ENCODE measurements around the gene ALG9.

Gene ALG9

DNA sequence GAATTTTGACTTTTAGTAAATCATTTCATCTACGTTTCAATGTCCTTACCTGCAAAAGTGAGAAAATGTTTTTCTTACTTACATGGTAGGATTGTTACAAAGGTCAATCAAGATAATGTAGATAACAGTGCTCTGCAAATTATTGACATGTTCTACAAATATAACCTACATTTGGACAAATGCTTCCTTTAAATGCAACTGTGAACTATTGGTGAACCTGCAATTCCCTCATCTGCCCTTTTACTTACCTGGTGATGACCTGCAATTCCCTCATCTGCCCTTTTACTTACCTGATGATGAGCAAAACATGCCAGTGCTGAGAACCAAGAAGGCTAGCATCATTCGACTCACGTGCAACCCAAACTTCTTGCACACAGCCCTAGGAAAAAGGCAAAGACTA, 11.1 kb downstream of the ALG9 start:
- no peak for DNase-seq (ENCODE audit: low read depth in 2 of 2)
- TF ChIP-seq, protein P1, sequence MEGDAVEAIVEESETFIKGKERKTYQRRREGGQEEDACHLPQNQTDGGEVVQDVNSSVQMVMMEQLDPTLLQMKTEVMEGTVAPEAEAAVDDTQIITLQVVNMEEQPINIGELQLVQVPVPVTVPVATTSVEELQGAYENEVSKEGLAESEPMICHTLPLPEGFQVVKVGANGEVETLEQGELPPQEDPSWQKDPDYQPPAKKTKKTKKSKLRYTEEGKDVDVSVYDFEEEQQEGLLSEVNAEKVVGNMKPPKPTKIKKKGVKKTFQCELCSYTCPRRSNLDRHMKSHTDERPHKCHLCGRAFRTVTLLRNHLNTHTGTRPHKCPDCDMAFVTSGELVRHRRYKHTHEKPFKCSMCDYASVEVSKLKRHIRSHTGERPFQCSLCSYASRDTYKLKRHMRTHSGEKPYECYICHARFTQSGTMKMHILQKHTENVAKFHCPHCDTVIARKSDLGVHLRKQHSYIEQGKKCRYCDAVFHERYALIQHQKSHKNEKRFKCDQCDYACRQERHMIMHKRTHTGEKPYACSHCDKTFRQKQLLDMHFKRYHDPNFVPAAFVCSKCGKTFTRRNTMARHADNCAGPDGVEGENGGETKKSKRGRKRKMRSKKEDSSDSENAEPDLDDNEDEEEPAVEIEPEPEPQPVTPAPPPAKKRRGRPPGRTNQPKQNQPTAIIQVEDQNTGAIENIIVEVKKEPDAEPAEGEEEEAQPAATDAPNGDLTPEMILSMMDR (IDR thresholded peaks at IDR 0.05; ENCODE audit: low read depth, low read length), result no peak
- H3K4me3 ChIP-seq (replicated peaks in 1 of 2; ENCODE audit: low read depth in 2 of 2, low read length in 2 of 2), result no peak overlapping the region

DNA sequence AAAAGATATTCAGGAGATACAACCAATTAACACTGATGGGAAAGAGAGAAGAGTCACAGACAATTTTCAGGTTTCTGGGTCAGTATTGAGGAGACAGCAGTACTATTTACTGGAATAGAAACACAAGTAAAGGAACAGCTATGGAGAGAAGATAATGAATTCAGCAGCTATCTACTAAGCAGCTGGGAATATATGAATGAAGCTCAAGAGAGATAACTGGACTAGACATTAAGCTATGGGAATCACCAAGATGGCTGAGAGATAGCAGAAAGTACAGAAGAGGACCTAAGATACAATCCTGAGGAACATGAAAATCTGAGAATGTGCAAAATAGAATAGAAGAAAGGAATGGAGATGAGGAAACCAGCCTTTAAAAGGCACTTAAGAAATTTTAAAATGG, 15.9 kb downstream of the ALG9 start:
- DNase-seq (ENCODE audit: low read depth in 2 of 2), result no peak
- TF ChIP-seq, protein P1 (IDR thresholded peaks at IDR 0.05; ENCODE audit: low read depth, low read length), result no peak
- no peak overlapping the region for H3K4me3 ChIP-seq (replicated peaks in 1 of 2; ENCODE audit: low read depth in 2 of 2, low read length in 2 of 2)

DNA sequence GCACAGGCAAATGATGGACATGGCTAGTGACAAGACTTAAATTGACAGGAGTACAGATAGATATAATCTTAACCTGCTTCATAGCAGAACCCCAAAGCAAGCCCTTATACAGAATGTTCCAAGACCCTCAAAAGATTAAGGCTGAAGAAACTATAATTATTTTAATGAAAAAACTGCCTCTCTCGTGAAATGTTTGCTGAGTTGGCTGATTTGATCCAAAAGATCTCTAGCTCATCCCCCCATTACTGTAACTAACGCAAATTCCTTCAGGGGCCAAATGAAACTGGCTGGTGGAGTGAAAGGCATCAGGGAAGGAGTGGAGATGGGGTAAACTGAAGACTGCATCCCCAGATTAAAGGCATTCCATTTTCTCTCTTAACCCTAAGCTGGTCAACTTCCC, 19.3 kb downstream of the ALG9 start:
- DNase-seq (ENCODE audit: low read depth in 2 of 2), result no peak
- H3K4me3 ChIP-seq (replicated peaks in 1 of 2; ENCODE audit: low read depth in 2 of 2, low read length in 2 of 2), result no peak overlapping the region
- TF ChIP-seq, protein P1 (IDR thresholded peaks at IDR 0.05; ENCODE audit: low read depth, low read length), result no peak

DNA sequence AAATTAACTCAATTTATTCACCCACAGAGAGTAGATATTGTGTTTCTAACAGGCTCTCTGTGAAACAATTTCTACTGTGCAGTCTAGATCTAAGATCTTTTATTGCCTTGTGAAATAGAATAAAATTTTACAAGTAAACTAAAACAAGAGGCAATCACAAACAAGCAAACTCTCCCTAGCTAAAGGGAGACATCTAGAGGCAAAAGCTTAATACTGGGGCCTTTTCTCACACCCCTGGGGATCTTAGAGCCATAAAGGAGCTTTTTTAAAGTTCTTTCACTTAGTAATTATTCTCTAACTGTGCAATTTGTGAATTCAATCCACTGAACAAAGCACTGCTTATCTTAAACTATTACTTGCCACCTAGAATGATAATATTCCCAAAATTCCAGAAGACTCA, 19.7 kb downstream of the ALG9 start:
- DNase-seq (ENCODE audit: low read depth in 2 of 2), result peak; percentile 39 to 56
- H3K4me3 ChIP-seq (replicated peaks in 1 of 2; ENCODE audit: low read depth in 2 of 2, low read length in 2 of 2), result no peak overlapping the region
- TF ChIP-seq, protein P1 (IDR thresholded peaks at IDR 0.05; ENCODE audit: low read depth, low read length), result peak; percentile 47

DNA sequence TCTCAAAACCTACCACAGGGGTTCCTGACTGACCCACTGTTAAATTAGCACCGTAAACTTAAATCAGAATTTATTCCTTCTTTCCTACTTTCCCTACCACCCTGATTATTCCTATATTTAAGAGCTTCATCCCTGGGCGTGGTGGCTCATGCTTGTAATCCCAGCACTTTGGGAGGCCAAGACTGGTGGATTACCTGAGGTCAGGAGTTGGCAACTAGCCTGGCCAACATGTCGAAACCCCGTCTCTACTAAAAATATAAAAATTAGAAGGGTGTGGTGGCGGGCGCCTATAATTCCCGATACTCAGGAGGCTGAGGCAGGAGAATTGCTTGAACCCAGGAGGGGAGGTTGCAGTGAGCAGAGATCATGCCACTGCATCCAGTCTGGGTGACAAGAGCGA, 20.3 kb downstream of the ALG9 start:
- TF ChIP-seq, protein P1 (IDR thresholded peaks at IDR 0.05; ENCODE audit: low read depth, low read length), result no peak
- DNase-seq (ENCODE audit: low read depth in 2 of 2), result no peak
- no peak overlapping the region for H3K4me3 ChIP-seq (replicated peaks in 1 of 2; ENCODE audit: low read depth in 2 of 2, low read length in 2 of 2)

DNA sequence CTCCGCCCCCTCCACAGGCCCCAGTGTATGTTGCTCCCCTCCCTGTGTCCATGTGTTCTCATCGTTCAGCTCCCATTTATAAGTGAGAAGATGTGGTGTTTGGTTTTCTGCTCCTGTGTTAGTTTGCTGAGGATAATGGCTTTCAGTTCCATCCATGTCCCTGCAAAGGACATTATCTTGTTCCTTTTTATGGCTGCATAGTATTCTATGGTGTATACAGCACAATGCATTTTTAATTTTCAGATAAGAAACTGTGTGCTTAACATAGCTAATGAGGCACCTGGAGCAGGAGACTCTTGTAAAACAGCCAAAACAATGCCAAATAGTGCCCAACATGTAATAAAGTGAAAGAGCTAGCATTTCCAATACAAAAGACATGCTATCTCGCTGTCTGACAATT, 21.8 kb downstream of the ALG9 start:
- DNase-seq (ENCODE audit: low read depth in 2 of 2), result no peak
- TF ChIP-seq, protein P1 (IDR thresholded peaks at IDR 0.05; ENCODE audit: low read depth, low read length), result no peak
- H3K4me3 ChIP-seq (replicated peaks in 1 of 2; ENCODE audit: low read depth in 2 of 2, low read length in 2 of 2), result no peak overlapping the region

DNA sequence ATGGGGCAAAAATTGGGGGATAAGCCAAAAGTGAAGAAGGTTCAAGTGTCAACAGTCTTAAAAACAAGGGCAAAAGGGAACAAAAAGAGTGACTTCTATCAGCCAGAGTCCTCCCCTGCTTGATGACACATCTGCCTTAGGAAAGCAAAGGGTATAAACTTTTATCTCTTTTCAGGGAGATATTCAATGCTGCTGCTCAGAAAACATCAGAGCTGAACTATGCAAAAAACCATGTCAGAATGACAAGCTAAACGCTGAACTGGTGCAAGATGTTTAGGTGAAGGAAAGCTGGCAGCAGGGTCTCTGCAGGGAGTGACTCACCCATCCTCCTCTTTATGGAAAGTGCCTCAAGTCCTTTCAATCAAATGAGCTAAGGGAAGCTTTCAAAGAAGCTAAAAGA, 24.7 kb downstream of the ALG9 start:
- TF ChIP-seq, protein P1 (IDR thresholded peaks at IDR 0.05; ENCODE audit: low read depth, low read length), result no peak
- H3K4me3 ChIP-seq (replicated peaks in 1 of 2; ENCODE audit: low read depth in 2 of 2, low read length in 2 of 2), result no peak overlapping the region
- DNase-seq (ENCODE audit: low read depth in 2 of 2), result peak; percentile 44 to 74
